Measurements from ENCODE around the gene ZNF683.

Gene ZNF683

DNA sequence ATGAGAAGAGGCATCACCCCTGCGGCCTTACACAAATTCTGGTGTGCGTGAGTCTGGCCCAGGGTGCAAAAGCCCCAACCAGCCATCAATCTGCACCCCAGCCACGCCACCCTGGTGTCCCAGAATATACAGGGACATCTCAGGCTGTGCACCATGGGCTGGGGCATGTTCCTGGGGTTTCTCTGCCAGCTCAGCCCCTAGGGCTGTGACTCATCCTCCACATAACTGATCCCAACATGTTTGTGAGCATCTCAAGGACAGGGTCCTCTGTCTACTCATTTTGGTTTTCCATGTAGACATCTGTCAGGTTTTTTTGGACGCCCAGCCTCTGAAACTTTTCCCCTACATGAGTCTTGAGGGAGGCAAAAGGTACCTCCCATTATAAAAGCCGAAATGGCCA, 511 bp downstream of the ZNF683 start:
- TF ChIP-seq, protein P1, sequence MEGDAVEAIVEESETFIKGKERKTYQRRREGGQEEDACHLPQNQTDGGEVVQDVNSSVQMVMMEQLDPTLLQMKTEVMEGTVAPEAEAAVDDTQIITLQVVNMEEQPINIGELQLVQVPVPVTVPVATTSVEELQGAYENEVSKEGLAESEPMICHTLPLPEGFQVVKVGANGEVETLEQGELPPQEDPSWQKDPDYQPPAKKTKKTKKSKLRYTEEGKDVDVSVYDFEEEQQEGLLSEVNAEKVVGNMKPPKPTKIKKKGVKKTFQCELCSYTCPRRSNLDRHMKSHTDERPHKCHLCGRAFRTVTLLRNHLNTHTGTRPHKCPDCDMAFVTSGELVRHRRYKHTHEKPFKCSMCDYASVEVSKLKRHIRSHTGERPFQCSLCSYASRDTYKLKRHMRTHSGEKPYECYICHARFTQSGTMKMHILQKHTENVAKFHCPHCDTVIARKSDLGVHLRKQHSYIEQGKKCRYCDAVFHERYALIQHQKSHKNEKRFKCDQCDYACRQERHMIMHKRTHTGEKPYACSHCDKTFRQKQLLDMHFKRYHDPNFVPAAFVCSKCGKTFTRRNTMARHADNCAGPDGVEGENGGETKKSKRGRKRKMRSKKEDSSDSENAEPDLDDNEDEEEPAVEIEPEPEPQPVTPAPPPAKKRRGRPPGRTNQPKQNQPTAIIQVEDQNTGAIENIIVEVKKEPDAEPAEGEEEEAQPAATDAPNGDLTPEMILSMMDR (IDR thresholded peaks at IDR 0.05), result no peak
- DNase-seq, result no peak
- Histone ChIP-seq H3K36me3 (no peaks in the 10 kb centered on the region), H3K9me3 (peaks cover 0 to 4% (median 0%) of the 10 kb centered on the region in 3 donors), H3K4me1 (no peaks in the 10 kb centered on the region), H3K27ac (no peak overlapping the region), H3K4me3 (no peak overlapping the region), H3K27me3 (peaks cover 0 to 39% of the 10 kb centered on the region in 2 donors)
- intact Hi-C loops (cut with DNase I; ENCODE audit: low total_unique reads), result no loop called here

DNA sequence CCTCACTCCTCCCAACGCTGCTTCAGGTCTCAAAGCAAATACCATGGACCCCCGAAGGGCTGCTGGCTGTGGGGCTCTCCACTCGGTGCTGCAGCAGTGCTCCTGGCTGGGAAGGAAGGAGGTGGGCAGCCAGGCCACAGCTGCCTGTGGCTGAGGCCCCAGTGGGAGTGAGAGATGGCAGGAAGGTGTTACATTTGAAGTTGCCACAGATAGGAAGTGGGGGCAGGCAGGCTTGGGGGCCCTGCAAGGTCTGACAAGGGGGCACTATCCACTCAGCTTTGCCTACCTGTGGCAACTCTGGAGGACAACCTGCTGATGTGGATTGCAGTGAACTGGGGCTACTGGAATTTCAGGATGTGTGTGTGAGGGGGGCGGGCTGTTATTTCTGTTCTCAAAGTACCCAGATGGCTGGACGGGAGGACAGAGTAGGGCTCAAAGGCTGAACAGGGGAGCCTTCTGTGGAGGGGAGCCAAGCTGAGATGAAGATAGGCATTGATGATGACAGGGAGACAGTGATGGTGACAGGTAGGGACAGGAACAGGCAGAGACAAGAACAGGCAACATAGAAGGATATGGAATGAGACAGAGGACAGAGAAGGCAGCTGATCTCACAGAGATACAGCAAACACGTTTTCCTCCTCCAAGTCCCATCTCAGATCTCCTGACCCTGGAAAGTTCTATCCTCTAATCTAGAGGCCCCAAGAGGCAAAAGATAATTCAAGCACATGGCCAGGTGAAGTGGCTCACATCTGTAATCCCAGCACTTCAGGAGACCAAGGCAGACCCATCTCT, 1.8 kb downstream of the ZNF683 start:
- no peaks in the 10 kb centered on the region for H3K36me3 ChIP-seq
- TF ChIP-seq, protein P1 (IDR thresholded peaks at IDR 0.05), result no peak
- no peaks in the 10 kb centered on the region for H3K4me1 ChIP-seq
- no peak for DNase-seq
- intact Hi-C loops (cut with DNase I; ENCODE audit: low total_unique reads), result no loop called here
- peaks cover 0 to 36% of the 10 kb centered on the region in 2 donors for H3K27me3 ChIP-seq
- peaks cover 0 to 4% (median 0%) of the 10 kb centered on the region in 3 donors for H3K9me3 ChIP-seq
- H3K4me3 ChIP-seq, result no peak overlapping the region
- H3K27ac ChIP-seq, result no peak overlapping the region

DNA sequence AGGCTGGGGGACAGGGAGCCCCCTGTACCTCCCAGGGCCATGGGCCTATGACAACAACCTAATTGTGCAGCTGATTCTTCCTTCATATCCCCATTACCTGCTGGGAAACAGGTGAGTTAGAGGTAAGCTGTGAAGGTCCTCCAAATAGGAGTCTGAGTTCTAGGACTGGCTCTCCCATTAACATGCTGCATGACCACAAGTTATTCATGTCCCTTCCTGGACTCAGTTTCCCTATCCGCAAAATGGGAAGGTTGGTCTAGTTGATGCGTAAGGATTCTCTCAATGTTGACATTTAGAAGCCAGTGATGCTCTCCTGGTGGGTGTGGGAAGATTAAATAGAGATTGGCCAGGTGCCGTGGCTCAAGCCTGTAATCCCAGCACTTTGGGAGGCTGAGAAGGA, 4.1 kb downstream of the ZNF683 start:
- H3K27me3 ChIP-seq, result peaks cover 0 to 59% of the 10 kb centered on the region in 2 donors
- no peaks in the 10 kb centered on the region for H3K36me3 ChIP-seq
- no peak overlapping the region for H3K4me3 ChIP-seq
- no peak for DNase-seq
- intact Hi-C loops (cut with DNase I; ENCODE audit: low total_unique reads), result no loop called here
- H3K27ac ChIP-seq, result no peak overlapping the region
- TF ChIP-seq, protein P1 (IDR thresholded peaks at IDR 0.05), result no peak
- H3K4me1 ChIP-seq, result no peaks in the 10 kb centered on the region
- H3K9me3 ChIP-seq, result peaks cover 0 to 4% (median 0%) of the 10 kb centered on the region in 3 donors

DNA sequence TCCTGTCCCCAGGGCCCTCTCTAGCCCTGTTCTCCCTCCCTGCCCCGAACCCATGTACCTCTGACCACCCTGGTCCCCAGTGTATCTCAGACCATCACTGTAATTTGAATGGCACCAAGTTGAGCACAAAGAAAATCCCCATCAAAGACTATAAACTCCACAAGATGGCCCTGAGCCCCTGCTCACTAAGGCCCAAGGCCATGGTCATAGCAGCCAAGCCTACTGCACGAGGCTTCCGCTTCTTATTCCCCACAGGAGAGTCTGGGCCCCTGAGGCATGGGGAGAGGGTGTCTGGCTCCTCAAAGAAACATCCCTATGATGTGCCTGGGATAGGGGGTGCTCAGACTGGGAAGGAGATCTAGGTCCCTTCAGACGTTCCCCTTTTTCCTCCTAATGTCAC, 4.5 kb downstream of the ZNF683 start:
- Histone ChIP-seq H3K9me3 (peaks cover 0 to 4% (median 0%) of the 10 kb centered on the region in 3 donors), H3K27me3 (peaks cover 0 to 64% of the 10 kb centered on the region in 2 donors), H3K36me3 (no peaks in the 10 kb centered on the region), H3K4me1 (no peaks in the 10 kb centered on the region), H3K4me3 (no peak overlapping the region), H3K27ac (no peak overlapping the region)
- intact Hi-C loops (cut with DNase I; ENCODE audit: low total_unique reads), result no loop called here
- TF ChIP-seq, protein P1 (IDR thresholded peaks at IDR 0.05), result no peak
- DNase-seq, result no peak

DNA sequence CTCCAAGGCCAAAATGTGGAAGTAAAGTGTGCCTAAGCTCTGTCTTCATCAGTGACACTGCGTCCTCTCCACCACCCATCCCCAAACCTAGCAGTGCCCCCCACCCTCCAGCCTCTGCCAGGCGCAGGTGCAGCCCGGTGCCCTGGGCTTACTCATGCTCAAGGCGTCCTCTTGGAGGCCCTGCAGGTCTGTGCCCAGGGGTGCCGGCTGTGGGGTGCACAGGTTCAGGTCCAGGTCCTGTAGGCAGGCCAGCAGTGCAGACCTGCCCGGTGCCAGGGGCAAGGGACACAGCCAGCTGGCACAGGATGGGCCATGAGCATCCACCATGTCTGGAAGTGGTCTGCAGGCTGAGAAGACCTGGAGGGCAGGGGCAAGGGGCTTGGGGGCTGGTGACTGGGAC, 5.1 kb downstream of the ZNF683 start:
- no peak for DNase-seq
- Histone ChIP-seq H3K27ac (no peak overlapping the region), H3K36me3 (no peaks in the 10 kb centered on the region), H3K4me1 (no peaks in the 10 kb centered on the region), H3K9me3 (peaks cover 0 to 4% (median 0%) of the 10 kb centered on the region in 3 donors), H3K4me3 (no peak overlapping the region), H3K27me3 (peaks cover 0 to 69% of the 10 kb centered on the region in 2 donors)
- intact Hi-C loops (cut with DNase I; ENCODE audit: low total_unique reads), result no loop called here
- TF ChIP-seq, protein P1 (IDR thresholded peaks at IDR 0.05), result no peak
